Transverse colon (tissue), 4 donors: Measurements from ENCODE around the gene ZNF486.

ENCODE experiments used
- CTCF ChIP-seq, 5 experiments: fragments of 200-600 bp in 3 of 5; fragments of 450-650 bp in 2 of 5; sonication (generic) in 3 of 5; IDR thresholded peaks; 1 replicate in 2 of 5; 2 replicates in 3 of 5; pipeline ENCODE4 v1.5.1; 2016 to 2017; ENCODE audit warnings: antibody characterized with exemption in 5 of 5, inconsistent platforms in 3 of 5, mild to moderate bottlenecking in 2 of 5, moderate library complexity in 1 of 5
- EP300 ChIP-seq: sonication (generic); formaldehyde crosslinking; IDR thresholded peaks from one replicate; pipeline ENCODE4 v1.6.1; 2017; ENCODE audit warnings: antibody characterized with exemption, low read depth
- POLR2A ChIP-seq: fragments of 450-650 bp; IDR thresholded peaks from one replicate; pipeline ENCODE4 v1.6.1; 2016; ENCODE audit warnings: antibody characterized with exemption, mild to moderate bottlenecking, moderate library complexity
- POLR2AphosphoS5 ChIP-seq, 3 donors: sonication (generic); formaldehyde crosslinking; IDR thresholded peaks; one replicate each; pipeline ENCODE4 v1.6.1; 2016; ENCODE audit warnings: antibody characterized with exemption in 3 of 3

GRCh38 chr19:20153281-20153680, 13.7 kb upstream of the ZNF486 start:
- TF ChIP-seq CTCF (IDR thresholded peaks at IDR 0.05): no peak
- no peak for TF ChIP-seq POLR2A
- TF ChIP-seq POLR2AphosphoS5 (IDR thresholded peaks at IDR 0.05): no peak
- TF ChIP-seq EP300: no peak
